K562 (cell line): ENCODE results near the gene TRIM71. TPM values are rescaled to one million over a fixed set of nuclear protein-coding genes. Genes with fewer than 3 reads are reported as not detected.

Source experiments
- ARID3B ChIP-seq: fragments of 250-450 bp; sonication (Bioruptor Pico); IDR thresholded peaks from 2 replicates; pipeline ENCODE4 v1.4.0; 2020; ENCODE audit warnings: borderline replicate concordance
- ATF2 ChIP-seq: sonication (generic); formaldehyde crosslinking; IDR thresholded peaks from 2 replicates; pipeline ENCODE4 v1.8.1; 2022; ENCODE audit warnings: missing genetic modification reagents
- ATF3 ChIP-seq, 2 experiments: fragments of 450-650 bp in 1 of 2; sonication (generic) in 1 of 2; formaldehyde crosslinking in 1 of 2; IDR thresholded peaks in 1 of 2; conservative IDR thresholded peaks in 1 of 2; 2 replicates each; pipeline versions ENCODE4 v1.6.1 to v1.8.1; 2016 to 2023; ENCODE audit warnings: mild to moderate bottlenecking in 2 of 2, moderate library complexity in 2 of 2, inconsistent platforms in 1 of 2, missing genetic modification reagents in 1 of 2
- BCOR ChIP-seq: fragments of 450-650 bp; IDR thresholded peaks from 2 replicates; pipeline ENCODE4 v1.6.1; 2016
- ETV6 ChIP-seq, 3 experiments: fragments of 150-350 bp in 1 of 3; sonication (generic) in 1 of 3; formaldehyde crosslinking in 1 of 3; IDR thresholded peaks; 2 replicates each; pipeline versions ENCODE4 v1.6.1 to v1.8.0; 2014 to 2022; ENCODE audit warnings: borderline replicate concordance in 2 of 3, low read depth in 2 of 3, antibody characterized with exemption in 1 of 3, low read length in 1 of 3, mild to moderate bottlenecking in 1 of 3, missing genetic modification reagents in 1 of 3
- GTF2F1 ChIP-seq: IDR thresholded peaks from 2 replicates; pipeline ENCODE4 v1.6.1; 2011; ENCODE audit warnings: low read depth, low read length, improper control_type of control experiment
- HDAC1 ChIP-seq, 2 experiments: fragments of 450-650 bp; IDR thresholded peaks; 2 replicates each; pipeline ENCODE4 v1.6.1; 2016 to 2017; ENCODE audit warnings: inconsistent platforms in 1 of 2, mild to moderate bottlenecking in 1 of 2, moderate library complexity in 1 of 2
- NCOA1 ChIP-seq: fragments of 450-650 bp; IDR thresholded peaks from 2 replicates; pipeline ENCODE4 v1.6.1; 2016; ENCODE audit warnings: low read depth
- NKRF ChIP-seq: fragments of 450-650 bp; IDR thresholded peaks from 2 replicates; pipeline ENCODE4 v1.6.1; 2016; ENCODE audit warnings: borderline replicate concordance
- POLR2A ChIP-seq: fragments of 450-650 bp; conservative IDR thresholded peaks from 2 replicates; pipeline ENCODE4 v1.6.1; 2016
- ZBTB49 ChIP-seq: sonication (generic); formaldehyde crosslinking; IDR thresholded peaks from 2 replicates; pipeline ENCODE4 v1.8.0; 2022; ENCODE audit warnings: missing genetic modification reagents, mild to moderate bottlenecking, borderline replicate concordance
- ZKSCAN1 ChIP-seq: fragments of 150-350 bp; IDR thresholded peaks from 2 replicates; pipeline ENCODE4 v1.6.1; 2016; ENCODE audit warnings: low read depth, low read length
- ZNF280A ChIP-seq: fragments of 450-650 bp; IDR thresholded peaks from 2 replicates; pipeline ENCODE4 v1.6.1; 2018; ENCODE audit warnings: mild to moderate bottlenecking, low read depth; ENCODE audit not compliant: partially characterized antibody
- ZNF384 ChIP-seq: IDR thresholded peaks from 2 replicates; pipeline ENCODE4 v1.6.1; 2012; ENCODE audit warnings: low read depth, low read length, improper control_type of control experiment
- polyA plus RNA-seq, 8 experiments: library from polyadenylated mRNA; depleted of rRNA in 4 of 8; stranded (reverse) in 5 of 8; unstranded in 3 of 8; fragments of >200 nt; fragmentation: Nextera tagmentation in 2 of 8; fragmentation: Illumina TruSeq in 1 of 8; extraction: Ambion mirVana in 2 of 8; extraction: Trizol in 1 of 8; gene quantifications; 2 replicates each; pipeline versions ENCODE4 v1.2.1 to v1.2.3, GENCODE V29; 2011 to 2014; ENCODE audit warnings: inconsistent platforms in 1 of 8, missing spikeins in 1 of 8
- total RNA-seq, 7 experiments: library from RNA; depleted of rRNA in 6 of 7; stranded (reverse); fragments of >200 nt in 6 of 7; fragmentation: Illumina TruSeq in 2 of 7; extraction: Trizol in 2 of 7; gene quantifications; 2 replicates each; pipeline versions ENCODE4 v1.2.1 to v1.2.3, GENCODE V29; 2011 to 2021; ENCODE audit warnings: low replicate concordance in 1 of 7

The TRIM71 gene
- total and polyA plus RNA-seq, 9 of the 15 experiments (the other 6 are each of a cell fraction or from before 2014, with no cell fraction given) = 0.04 to 0.11 TPM; not detected in 7

GRCh38 chr3:32781211-32781968 is 36.4 kb upstream of the TRIM71 start (continued):
- TF ChIP-seq NKRF (no peak; the same call in 1 of the 2 replicates), ETV6 (IDR thresholded peaks at IDR 0.05; ENCODE audit: borderline replicate concordance in 1 of 2, low read depth in 2 of 2, low read length in 1 of 2) (no peak), ETV6 (CRISPR knock-in tag; IDR thresholded peaks at IDR 0.05; ENCODE audit: borderline replicate concordance) (no peak), ZKSCAN1 (no peak), ATF2 (CRISPR knock-in tag) (no peak; the same call in 1 of the 2 replicates), ARID3B (CRISPR knock-in tag) (no peak), BCOR (no peak), ZNF384 (no peak), POLR2A (peak; percentile 77), ZNF280A (no peak), ATF3 (IDR thresholded peaks at IDR 0.05) (no peak), ATF3 (CRISPR knock-in tag; conservative IDR thresholded peaks at IDR 0.05) (peak; percentile 42; the same call in 1 of the 2 replicates), NCOA1 (no peak), GTF2F1 (0 out of 2 replicates have a peak, but pooled peaks have one; percentile 50), ZBTB49 (CRISPR knock-in tag) (no peak), HDAC1 (IDR thresholded peaks at IDR 0.05) (peak in 1 of 2 experiments; percentile 66; a peak in 2 of 4 replicates)
